Spleen (tissue), 11 donors: ENCODE measurements around the gene ADARB2. TPM values are rescaled to one million over a fixed set of nuclear protein-coding genes. Genes with fewer than 3 reads are reported as not detected.

ENCODE experiments used
- DNase-seq: peaks from one replicate; pipeline ENCODE4 v3.0.0-alpha.2; 2020
- H3K27ac ChIP-seq, 8 donors: fragments of 200-600 bp; sonication (generic) in 7 of 8; 1 replicate in 4 of 8; 2 replicates in 4 of 8; pipeline versions ENCODE4 v1.5.0 to v1.8.0; 2016 to 2021; ENCODE audit warnings: inconsistent platforms in 4 of 8, mild to moderate bottlenecking in 4 of 8, moderate library complexity in 1 of 8
- H3K27me3 ChIP-seq, 7 donors: fragments of 200-600 bp; sonication (generic) in 6 of 7; replicated peaks in 1 of 7; 1 replicate in 4 of 7; 2 replicates in 3 of 7; pipeline versions ENCODE4 v1.5.0 to v1.8.0; 2016 to 2021; ENCODE audit warnings: inconsistent platforms in 3 of 7, mild to moderate bottlenecking in 1 of 7
- H3K36me3 ChIP-seq, 6 donors: fragments of 200-600 bp; sonication (generic) in 5 of 6; 1 replicate in 4 of 6; 2 replicates in 2 of 6; pipeline versions ENCODE4 v1.5.0 to v1.8.0; 2016 to 2021; ENCODE audit warnings: inconsistent platforms in 2 of 6
- H3K4me1 ChIP-seq, 6 donors: fragments of 200-600 bp; sonication (generic) in 5 of 6; 1 replicate in 3 of 6; 2 replicates in 3 of 6; pipeline versions ENCODE4 v1.5.0 to v1.8.0; 2016 to 2021; ENCODE audit warnings: inconsistent platforms in 3 of 6
- H3K4me3 ChIP-seq, 8 donors: fragments of 200-600 bp; sonication (generic) in 7 of 8; 1 replicate in 4 of 8; 2 replicates in 4 of 8; pipeline versions ENCODE4 v1.5.0 to v1.8.0; 2016 to 2021; ENCODE audit warnings: inconsistent platforms in 4 of 8, mild to moderate bottlenecking in 4 of 8, moderate library complexity in 2 of 8
- H3K9me3 ChIP-seq, 8 donors: fragments of 200-600 bp; sonication (generic) in 7 of 8; 1 replicate in 4 of 8; 2 replicates in 4 of 8; pipeline versions ENCODE4 v1.5.0 to v1.8.0; 2016 to 2021; ENCODE audit warnings: inconsistent platforms in 4 of 8
- CTCF ChIP-seq, 11 experiments: fragments of 200-600 bp in 7 of 11; fragments of 450-650 bp in 4 of 11; sonication (generic) in 4 of 11; IDR thresholded peaks in 8 of 11; conservative IDR thresholded peaks in 3 of 11; 1 replicate in 7 of 11; 2 replicates in 4 of 11; pipeline versions ENCODE4 v1.4.0 to v1.8.0; 2016 to 2021; ENCODE audit warnings: antibody characterized with exemption in 11 of 11, inconsistent platforms in 4 of 11, mild to moderate bottlenecking in 1 of 11
- POLR2A ChIP-seq, 3 donors: fragments of 450-650 bp; IDR thresholded peaks; one replicate each; pipeline ENCODE4 v1.5.1; 2017; ENCODE audit warnings: antibody characterized with exemption in 3 of 3, mild to moderate bottlenecking in 1 of 3
- POLR2AphosphoS5 ChIP-seq, 3 donors: sonication (generic); formaldehyde crosslinking; IDR thresholded peaks; one replicate each; pipeline ENCODE4 v1.5.1; 2017; ENCODE audit warnings: antibody characterized with exemption in 3 of 3
- WGBS, 5 donors: extraction: QIAGEN DNeasy Blood & Tissue Kit in 3 of 5; methylation state at CpG; one replicate each; pipeline versions ENCODE4 v1.1.5 to v1.1.7; 2013 to 2018; 5-methylcytosine and 5-hydroxymethylcytosine counted together
- intact Hi-C: fragments of 100-400 bp; cut with DNase I; formaldehyde crosslinking; loops from one replicate; pipeline ENCODE4 v1.15.0; 2023; ENCODE audit warnings: low total_unique reads
- polyA plus RNA-seq, 3 donors: library from polyadenylated mRNA; stranded (reverse); fragments of 200-250 nt; gene quantifications; one replicate each; pipeline ENCODE4 v1.2.1, GENCODE V29; 2013
- total RNA-seq, 7 donors: library from RNA; depleted of rRNA in 3 of 7; stranded (reverse); fragments of >200 nt in 3 of 7; fragmentation: NEBNext Ultra II Directional in 4 of 7; extraction: Animal tissue kit (Norgen Biotek cat#: 25700) in 4 of 7; gene quantifications; one replicate each; pipeline versions ENCODE4 v1.1.0 to v1.2.1, GENCODE V29; 2016 to 2021
- donor health status: healthy with polysubstance abuse.
- donor health status: DM: no; HTN: no; CAD: no; lungs with moderate emphysema.
- donor health status: DM: no; HTN: no; CAD: no.
- donor health status: Bipolar disorder and iron deficiency.
- donor health status: healthy.
- donor health status: DM: no; HTN: no; CAD: no.
- donor health status: DM: yes; HTN: yes; CAD: no.

ADARB2 gene
- total and polyA plus RNA-seq, 10 donors, result 0.05 to 8.1 (median 0.96) TPM

DNA sequence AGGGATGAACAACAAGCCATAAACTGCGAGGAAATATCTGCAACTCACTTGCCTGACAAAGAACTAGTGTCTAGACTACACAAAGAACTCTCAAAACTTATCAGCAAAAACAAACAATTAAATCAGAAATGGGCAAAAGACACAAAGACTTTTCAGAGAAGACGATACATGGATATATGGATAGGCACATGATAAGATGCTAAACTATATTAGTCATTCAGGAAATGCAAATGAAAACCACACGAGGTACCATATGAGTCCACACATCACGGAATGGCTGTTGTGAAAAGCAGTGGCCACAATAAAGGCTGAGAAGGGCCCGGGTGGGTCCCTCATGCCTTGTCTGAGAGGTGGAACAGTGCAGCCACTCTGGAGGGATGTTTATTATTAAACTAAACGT, 413.4 kb downstream of the ADARB2 start:
- Histone ChIP-seq H3K9me3 (peaks cover 0 to 4% (median 0%) of the 10 kb centered on the region in 8 donors), H3K36me3 (no peaks in the 10 kb centered on the region), H3K4me1 (no peaks in the 10 kb centered on the region), H3K4me3 (no peak overlapping the region), H3K27ac (no peak overlapping the region), H3K27me3 (peaks cover 0 to 27% (median 0%) of the 10 kb centered on the region in 7 donors)
- TF ChIP-seq POLR2AphosphoS5 (IDR thresholded peaks at IDR 0.05) (no peak), CTCF (IDR thresholded peaks at IDR 0.05 in 8 of 11, conservative IDR thresholded peaks at IDR 0.05 in 3 of 11) (no peak), POLR2A (IDR thresholded peaks at IDR 0.05) (no peak)
- intact Hi-C loops, result no loop called here
- DNase-seq, result no peak
- WGBS, 5 donors, result 58 to 70% (median 63%) methylated on average over 6 of the region's 6 CpGs

DNA sequence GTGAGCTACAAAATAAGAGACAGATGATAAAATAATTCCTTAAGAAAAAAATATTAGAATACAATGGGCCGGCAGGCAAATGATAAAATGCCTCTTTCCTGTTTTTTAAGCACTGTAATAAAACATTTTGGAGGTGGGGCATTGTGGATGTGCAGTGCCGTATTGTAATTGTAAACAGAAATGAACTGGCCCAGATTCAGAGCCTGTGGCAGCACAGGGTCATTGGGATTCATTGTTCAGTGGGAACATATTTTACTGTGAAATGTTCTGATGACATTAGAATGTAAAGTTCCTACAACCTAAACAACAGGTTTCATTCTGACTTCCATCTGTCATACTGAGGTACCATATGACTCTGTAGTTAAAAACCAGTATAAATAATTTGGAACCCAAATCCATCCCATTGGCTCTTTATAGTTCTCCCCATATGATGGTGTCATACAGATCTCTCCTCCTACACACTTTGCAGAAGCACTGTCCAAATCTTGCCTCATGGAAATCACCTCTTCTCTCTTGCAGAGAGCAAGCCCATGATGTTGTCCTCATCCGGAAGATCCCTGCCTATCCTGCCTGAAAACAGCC, 416.5 kb downstream of the ADARB2 start:
- peaks cover 0 to 4% (median 0%) of the 10 kb centered on the region in 8 donors for H3K9me3 ChIP-seq
- 70 to 80% (median 73%) methylated on average over 3 of the region's 3 CpGs for WGBS, 5 donors
- no peak overlapping the region for H3K27ac ChIP-seq
- no peak overlapping the region for H3K4me3 ChIP-seq
- peaks cover 0 to 42% (median 0%) of the 10 kb centered on the region in 7 donors for H3K27me3 ChIP-seq
- H3K36me3 ChIP-seq, result no peaks in the 10 kb centered on the region
- H3K4me1 ChIP-seq, result no peaks in the 10 kb centered on the region
- TF ChIP-seq POLR2AphosphoS5 (IDR thresholded peaks at IDR 0.05), result no peak
- no peak for TF ChIP-seq CTCF (IDR thresholded peaks at IDR 0.05 in 8 of 11, conservative IDR thresholded peaks at IDR 0.05 in 3 of 11)
- no peak for TF ChIP-seq POLR2A (IDR thresholded peaks at IDR 0.05)
- intact Hi-C loops, result no loop called here
- DNase-seq, result no peak

DNA sequence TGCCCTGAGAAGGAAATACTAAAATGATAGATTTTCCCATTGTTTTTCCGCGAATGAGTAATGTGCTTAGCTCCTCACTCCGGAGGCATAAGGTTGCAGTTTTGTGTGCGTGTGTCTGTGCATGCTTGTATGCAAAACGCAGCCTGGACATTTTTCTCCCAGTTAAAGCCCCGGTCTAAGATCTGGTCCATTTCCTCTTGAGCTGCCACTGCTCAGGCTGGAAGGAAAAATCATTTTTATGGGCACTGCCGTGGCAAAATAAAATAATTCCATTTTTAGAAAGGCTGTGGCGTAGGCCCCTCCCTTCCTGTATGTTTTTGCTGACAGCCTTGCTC, 420.5 kb downstream of the ADARB2 start:
- no peak overlapping the region for H3K27ac ChIP-seq
- WGBS, 5 donors, result 35 to 51% (median 45%) methylated on average over 8 of the region's 8 CpGs
- intact Hi-C loops, result no loop called here
- no peaks in the 10 kb centered on the region for H3K4me1 ChIP-seq
- H3K36me3 ChIP-seq, result no peaks in the 10 kb centered on the region
- no peak overlapping the region for H3K4me3 ChIP-seq
- TF ChIP-seq POLR2AphosphoS5 (IDR thresholded peaks at IDR 0.05) (no peak), CTCF (IDR thresholded peaks at IDR 0.05 in 8 of 11, conservative IDR thresholded peaks at IDR 0.05 in 3 of 11) (no peak), POLR2A (IDR thresholded peaks at IDR 0.05) (no peak)
- no peak for DNase-seq
- H3K27me3 ChIP-seq, result peaks cover 0 to 43% (median 0%) of the 10 kb centered on the region in 7 donors
- H3K9me3 ChIP-seq, result no peaks in the 10 kb centered on the region

GRCh38 chr10:1316121-1316808, 421.1 kb downstream of the ADARB2 start:
- WGBS, 5 donors, result 63 to 83% (median 76%) methylated on average over 16 of the region's 16 CpGs
- no peak for DNase-seq

More at GRCh38 chr10:1316121-1316808, 421.1 kb downstream of the ADARB2 start:
- Histone ChIP-seq H3K9me3 (no peaks in the 10 kb centered on the region), H3K36me3 (no peaks in the 10 kb centered on the region), H3K27ac (no peak overlapping the region), H3K4me1 (no peaks in the 10 kb centered on the region), H3K4me3 (no peak overlapping the region), H3K27me3 (peaks cover 0 to 38% (median 0%) of the 10 kb centered on the region in 7 donors)
- no peak for TF ChIP-seq POLR2A (IDR thresholded peaks at IDR 0.05)
- no peak for TF ChIP-seq CTCF (IDR thresholded peaks at IDR 0.05 in 8 of 11, conservative IDR thresholded peaks at IDR 0.05 in 3 of 11)
- no peak for TF ChIP-seq POLR2AphosphoS5 (IDR thresholded peaks at IDR 0.05)
- intact Hi-C loops, result no loop called here
